ENCODE measurements around the gene MAD1L1.

DNA sequence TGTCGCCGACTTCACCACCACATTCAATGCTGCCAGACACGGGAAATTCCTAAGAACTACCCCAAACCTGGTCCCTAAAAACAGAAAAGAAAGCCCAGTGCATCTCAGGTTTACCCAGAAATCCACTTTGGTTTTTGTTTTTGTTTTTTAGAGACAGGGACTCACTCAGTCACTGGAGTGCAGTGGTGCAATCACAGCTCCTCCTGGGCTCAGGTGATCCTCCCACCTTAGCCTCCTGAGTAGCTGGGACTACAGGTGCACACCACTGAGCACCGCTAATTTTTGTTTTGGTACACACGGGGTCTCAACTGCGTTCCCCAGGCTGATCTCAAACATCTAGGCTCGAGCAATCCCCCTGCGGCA is 22.8 kb downstream of the MAD1L1 start:
- TF ChIP-seq JUN (CRISPR knock-in tag; IDR thresholded peaks at IDR 0.05) = no peak
- TF ChIP-seq, protein P1, sequence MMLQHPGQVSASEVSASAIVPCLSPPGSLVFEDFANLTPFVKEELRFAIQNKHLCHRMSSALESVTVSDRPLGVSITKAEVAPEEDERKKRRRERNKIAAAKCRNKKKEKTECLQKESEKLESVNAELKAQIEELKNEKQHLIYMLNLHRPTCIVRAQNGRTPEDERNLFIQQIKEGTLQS (CRISPR knock-in tag; conservative IDR thresholded peaks at IDR 0.05) = no peak
- TF ChIP-seq ZNF423 (CRISPR knock-in tag; IDR thresholded peaks at IDR 0.05) = no peak
- TF ChIP-seq SMAD3 (CRISPR knock-in tag; IDR thresholded peaks at IDR 0.05; ENCODE audit: borderline replicate concordance) = no peak
